Stimulated activated CD4-positive, alpha-beta T cell treated with anti-CD3 and anti-CD28 coated beads, Interleukin-12 subunit alpha, Interleukin-12 subunit beta, amount 100 ng/mL, for 48 hours (primary cell): ENCODE data around the gene DLEC1.
A peak's percentile ranks its signal among the peaks of the same experiment; 100 is the strongest.

Experiments used
- DNase-seq, 3 donors: peaks; one replicate each; pipeline ENCODE4 v3.0.0-alpha.2; 2020; ENCODE audit warnings: low read depth in 2 of 3, low spot score in 1 of 3

DLEC1 gene

GRCh38 chr3:38000965-38001455 lies 38.0 kb upstream of the DLEC1 start:
- DNase-seq, result no peak

GRCh38 chr3:38001456-38002081 lies 37.4 kb upstream of the DLEC1 start:
- DNase-seq, result no peak

GRCh38 chr3:38002291-38002876 lies 36.6 kb upstream of the DLEC1 start:
- DNase-seq, result no peak

GRCh38 chr3:38002940-38003339 lies 36.1 kb upstream of the DLEC1 start:
- DNase-seq, result no peak

GRCh38 chr3:38003371-38003816 lies 35.6 kb upstream of the DLEC1 start:
- peak; percentile 25 to 67 (median 53) for DNase-seq

GRCh38 chr3:38003817-38004414 lies 35.1 kb upstream of the DLEC1 start:
- no peak for DNase-seq

- peak in 1 of 3 donors; percentile 28 for DNase-seq
Observed at GRCh38 chr3:38004415-38005075, 34.5 kb upstream of the DLEC1 start.

- no peak for DNase-seq
Observed at GRCh38 chr3:38005076-38006020, 33.7 kb upstream of the DLEC1 start.

- DNase-seq, result no peak
Observed at GRCh38 chr3:38006031-38006430, 33.0 kb upstream of the DLEC1 start.

GRCh38 chr3:38006445-38006995 lies 32.5 kb upstream of the DLEC1 start:
- no peak for DNase-seq

- DNase-seq, result no peak
Observed at GRCh38 chr3:38007754-38008090, 31.3 kb upstream of the DLEC1 start.

- no peak for DNase-seq
Observed at GRCh38 chr3:38008191-38008701, 30.8 kb upstream of the DLEC1 start.

GRCh38 chr3:38008971-38009580 lies 29.9 kb upstream of the DLEC1 start:
- no peak for DNase-seq

- no peak for DNase-seq
Observed at GRCh38 chr3:38009807-38010591, 29.0 kb upstream of the DLEC1 start.

GRCh38 chr3:38011111-38011510 lies 27.9 kb upstream of the DLEC1 start:
- no peak for DNase-seq

- no peak for DNase-seq
Observed at GRCh38 chr3:38015485-38015884, 23.5 kb upstream of the DLEC1 start.

GRCh38 chr3:38015984-38016383 lies 23.0 kb upstream of the DLEC1 start:
- DNase-seq, result no peak

- DNase-seq, result no peak
Observed at GRCh38 chr3:38016410-38016809, 22.6 kb upstream of the DLEC1 start.

- DNase-seq, result no peak
Observed at GRCh38 chr3:38016847-38017444, 22.1 kb upstream of the DLEC1 start.
